ENCODE measurements around the gene GNGT1.

The GNGT1 gene

GRCh38 chr7:93948106-93948505 lies 41.7 kb downstream of the GNGT1 start:
- H3K4me3 ChIP-seq: no peak overlapping the region
- peaks cover 0 to 39% (median 26%) of the 10 kb centered on the region in 10 experiments; a peak in 18 of 20 replicates for H3K4me1 ChIP-seq
- no peaks in the 10 kb centered on the region for H3K27me3 ChIP-seq
- no peaks in the 10 kb centered on the region for H3K36me3 ChIP-seq
- H4K20me1 ChIP-seq: no peaks in the 10 kb centered on the region
- H3K9ac ChIP-seq: no peak overlapping the region
- no peak for TF ChIP-seq Cebpa-rat (IDR thresholded peaks at IDR 0.05)
- no peak overlapping the region for H3K4me2 ChIP-seq
- H3K27ac ChIP-seq: no peak overlapping the region
- H3K9me3 ChIP-seq (replicated peaks in 1 of 11): no peaks in the 10 kb centered on the region

GRCh38 chr7:93948873-93949272 lies 42.5 kb downstream of the GNGT1 start:
- Histone ChIP-seq H4K20me1 (no peaks in the 10 kb centered on the region), H3K4me2 (no peak overlapping the region), H3K9me3 (replicated peaks in 1 of 11) (no peaks in the 10 kb centered on the region), H3K36me3 (no peaks in the 10 kb centered on the region), H3K4me3 (no peak overlapping the region), H3K27me3 (no peaks in the 10 kb centered on the region), H3K9ac (no peak overlapping the region), H3K4me1 (peaks cover 0 to 31% (median 24%) of the 10 kb centered on the region in 10 experiments; a peak in 18 of 20 replicates), H3K27ac (no peak overlapping the region)
- TF ChIP-seq Cebpa-rat (IDR thresholded peaks at IDR 0.05): no peak

GRCh38 chr7:93949423-93949822 lies 43.1 kb downstream of the GNGT1 start:
- Histone ChIP-seq H3K9ac (no peak overlapping the region), H3K27me3 (no peaks in the 10 kb centered on the region), H3K9me3 (replicated peaks in 1 of 11) (no peaks in the 10 kb centered on the region), H3K4me3 (no peak overlapping the region), H3K27ac (no peak overlapping the region), H3K4me2 (no peak overlapping the region), H3K36me3 (no peaks in the 10 kb centered on the region), H3K4me1 (peaks cover 0 to 26% (median 19%) of the 10 kb centered on the region in 10 experiments; a peak in 18 of 20 replicates), H4K20me1 (no peaks in the 10 kb centered on the region)
- TF ChIP-seq Cebpa-rat (IDR thresholded peaks at IDR 0.05): no peak

GRCh38 chr7:93955304-93955703 lies 48.9 kb downstream of the GNGT1 start:
- H3K27me3 ChIP-seq: no peaks in the 10 kb centered on the region
- no peak overlapping the region for H3K4me2 ChIP-seq
- H4K20me1 ChIP-seq: no peaks in the 10 kb centered on the region
- H3K36me3 ChIP-seq: no peaks in the 10 kb centered on the region
- H3K9ac ChIP-seq: no peak overlapping the region
- 0 out of 20 replicates have a peak, but pooled peaks cover 0 to 9% (median 0%) of the 10 kb centered on the region in 10 experiments for H3K4me1 ChIP-seq
- no peaks in the 10 kb centered on the region for H3K9me3 ChIP-seq (replicated peaks in 1 of 11)
- H3K27ac ChIP-seq: no peak overlapping the region
- TF ChIP-seq Cebpa-rat (IDR thresholded peaks at IDR 0.05): no peak
- H3K4me3 ChIP-seq: no peak overlapping the region

- Histone ChIP-seq H3K4me2 (no peak overlapping the region), H3K4me1 (0 out of 20 replicates have a peak, but pooled peaks cover 0 to 9% (median 0%) of the 10 kb centered on the region in 10 experiments), H4K20me1 (no peaks in the 10 kb centered on the region), H3K9me3 (replicated peaks in 1 of 11) (no peaks in the 10 kb centered on the region), H3K4me3 (no peak overlapping the region), H3K9ac (no peak overlapping the region), H3K27me3 (no peaks in the 10 kb centered on the region), H3K27ac (no peak overlapping the region), H3K36me3 (no peaks in the 10 kb centered on the region)
- TF ChIP-seq Cebpa-rat (IDR thresholded peaks at IDR 0.05): no peak
Observed at GRCh38 chr7:93957767-93958166, 51.4 kb downstream of the GNGT1 start.

GRCh38 chr7:93958216-93958615 lies 51.8 kb downstream of the GNGT1 start:
- H3K9ac ChIP-seq: no peak overlapping the region
- no peaks in the 10 kb centered on the region for H3K9me3 ChIP-seq (replicated peaks in 1 of 11)
- 0 out of 20 replicates have a peak, but pooled peaks cover 0 to 9% (median 0%) of the 10 kb centered on the region in 10 experiments for H3K4me1 ChIP-seq
- no peak for TF ChIP-seq Cebpa-rat (IDR thresholded peaks at IDR 0.05)
- no peaks in the 10 kb centered on the region for H4K20me1 ChIP-seq
- H3K4me2 ChIP-seq: no peak overlapping the region
- no peak overlapping the region for H3K4me3 ChIP-seq
- H3K36me3 ChIP-seq: no peaks in the 10 kb centered on the region
- no peaks in the 10 kb centered on the region for H3K27me3 ChIP-seq
- H3K27ac ChIP-seq: no peak overlapping the region

- Histone ChIP-seq H3K27me3 (no peaks in the 10 kb centered on the region), H3K27ac (no peak overlapping the region), H3K4me2 (no peak overlapping the region), H4K20me1 (no peaks in the 10 kb centered on the region), H3K9ac (no peak overlapping the region), H3K36me3 (no peaks in the 10 kb centered on the region), H3K4me1 (0 out of 20 replicates have a peak, but pooled peaks cover 0 to 9% (median 0%) of the 10 kb centered on the region in 10 experiments), H3K9me3 (replicated peaks in 1 of 11) (no peaks in the 10 kb centered on the region), H3K4me3 (no peak overlapping the region)
- no peak for TF ChIP-seq Cebpa-rat (IDR thresholded peaks at IDR 0.05)
Observed at GRCh38 chr7:93958651-93959050, 52.3 kb downstream of the GNGT1 start.
